ENCODE measurements around the gene CD58.

The CD58 gene

DNA sequence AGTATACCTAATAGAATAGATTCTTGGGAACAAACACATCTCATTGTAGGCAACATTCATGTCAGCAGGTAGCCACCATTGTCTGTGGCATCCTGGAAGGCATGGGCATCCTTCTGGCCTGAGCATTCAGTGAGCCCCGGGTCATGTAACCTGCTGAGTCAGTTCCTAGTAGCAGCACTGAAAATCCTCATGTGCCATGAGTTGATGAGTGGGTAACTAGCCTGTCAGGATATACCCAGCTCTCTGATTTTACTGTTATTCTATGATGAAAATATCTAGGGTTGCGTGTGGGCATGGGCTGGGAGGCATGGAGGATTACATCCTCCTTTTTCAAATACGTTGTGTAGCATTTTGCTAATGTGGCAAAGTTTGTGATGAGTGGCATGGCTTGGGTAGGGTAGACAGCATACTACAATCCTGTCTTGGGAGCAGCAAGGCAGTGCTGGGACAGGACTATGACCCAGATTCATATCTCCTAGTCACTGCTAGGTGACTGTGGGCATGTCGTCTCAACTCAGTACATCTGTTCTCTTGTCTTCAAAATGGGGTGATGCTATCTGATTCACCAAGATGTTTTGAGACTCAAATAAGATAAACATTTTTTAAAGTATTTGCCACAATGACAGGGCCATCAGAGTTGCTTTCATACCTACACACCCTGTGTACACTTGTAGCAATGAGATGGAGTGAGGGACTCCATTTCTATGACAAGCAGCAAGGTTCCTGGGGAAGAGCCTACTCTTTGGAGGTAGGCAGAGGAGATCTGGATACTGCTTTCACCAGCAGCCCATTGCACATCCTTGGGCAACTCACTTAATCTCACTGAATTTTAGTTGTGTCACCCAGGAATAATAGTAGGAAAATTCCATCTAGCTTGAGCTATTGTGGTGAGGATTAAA, 62.5 kb downstream of the CD58 start:
- no peak for DNase-seq

DNA sequence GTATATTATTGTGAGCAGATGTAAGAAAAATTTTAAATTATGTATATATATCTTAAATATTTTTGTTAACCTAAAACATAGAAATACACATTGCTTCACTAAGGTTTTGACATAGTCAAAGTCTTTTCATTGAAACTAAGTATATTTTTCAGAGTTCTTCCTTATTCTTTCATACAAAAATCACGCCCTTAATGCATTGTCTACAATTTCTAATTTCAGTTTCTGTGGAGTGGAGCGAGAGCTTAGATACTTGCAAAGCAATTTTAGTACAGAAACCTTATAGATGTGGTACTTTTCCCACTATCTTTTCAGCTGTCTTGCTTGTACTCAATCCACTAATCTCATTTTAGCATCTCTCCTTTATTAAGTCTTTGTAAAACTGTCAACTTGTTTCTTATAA, 63.2 kb downstream of the CD58 start:
- no peak for DNase-seq

DNA sequence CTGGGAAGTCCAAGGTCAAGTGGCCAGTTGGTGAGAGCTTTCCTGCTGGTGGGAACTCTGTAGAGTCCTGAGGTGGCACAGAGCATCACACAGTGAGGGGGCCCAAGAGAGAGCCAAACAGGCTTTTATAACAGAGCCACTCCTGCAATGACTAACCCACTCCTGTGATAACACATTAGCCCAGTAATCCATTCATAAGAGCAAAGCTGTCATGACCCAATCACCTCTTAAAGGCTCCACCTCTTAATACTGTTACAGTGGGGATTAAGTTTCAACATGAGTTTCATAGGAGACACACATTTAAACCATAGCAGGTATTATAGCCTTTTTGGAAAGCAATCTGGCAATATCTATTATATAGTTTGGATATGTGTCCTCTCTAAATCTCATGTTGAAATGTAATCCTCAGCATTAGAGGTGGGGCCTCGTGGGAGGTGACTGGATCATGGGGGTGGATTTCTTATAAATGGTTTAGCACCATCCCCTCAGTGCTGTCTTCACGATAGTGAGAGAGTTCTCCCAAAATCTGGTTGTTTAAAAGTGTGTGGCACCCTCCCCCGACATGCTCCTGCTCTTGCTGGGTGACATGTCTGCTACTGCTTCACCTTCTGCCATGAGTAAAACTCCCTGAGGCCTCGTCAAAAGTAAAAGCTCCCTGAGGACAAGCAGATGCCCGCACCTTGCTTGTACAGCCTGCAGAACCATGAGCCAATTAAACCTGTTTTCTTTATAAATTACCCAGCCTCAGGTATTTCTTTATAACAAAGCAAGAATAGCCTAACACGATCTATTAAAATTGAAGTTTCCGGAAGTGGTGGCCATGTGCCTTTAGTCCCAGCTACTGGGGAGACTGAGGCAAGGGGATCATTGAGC, 64.5 kb downstream of the CD58 start:
- no peak for DNase-seq

DNA sequence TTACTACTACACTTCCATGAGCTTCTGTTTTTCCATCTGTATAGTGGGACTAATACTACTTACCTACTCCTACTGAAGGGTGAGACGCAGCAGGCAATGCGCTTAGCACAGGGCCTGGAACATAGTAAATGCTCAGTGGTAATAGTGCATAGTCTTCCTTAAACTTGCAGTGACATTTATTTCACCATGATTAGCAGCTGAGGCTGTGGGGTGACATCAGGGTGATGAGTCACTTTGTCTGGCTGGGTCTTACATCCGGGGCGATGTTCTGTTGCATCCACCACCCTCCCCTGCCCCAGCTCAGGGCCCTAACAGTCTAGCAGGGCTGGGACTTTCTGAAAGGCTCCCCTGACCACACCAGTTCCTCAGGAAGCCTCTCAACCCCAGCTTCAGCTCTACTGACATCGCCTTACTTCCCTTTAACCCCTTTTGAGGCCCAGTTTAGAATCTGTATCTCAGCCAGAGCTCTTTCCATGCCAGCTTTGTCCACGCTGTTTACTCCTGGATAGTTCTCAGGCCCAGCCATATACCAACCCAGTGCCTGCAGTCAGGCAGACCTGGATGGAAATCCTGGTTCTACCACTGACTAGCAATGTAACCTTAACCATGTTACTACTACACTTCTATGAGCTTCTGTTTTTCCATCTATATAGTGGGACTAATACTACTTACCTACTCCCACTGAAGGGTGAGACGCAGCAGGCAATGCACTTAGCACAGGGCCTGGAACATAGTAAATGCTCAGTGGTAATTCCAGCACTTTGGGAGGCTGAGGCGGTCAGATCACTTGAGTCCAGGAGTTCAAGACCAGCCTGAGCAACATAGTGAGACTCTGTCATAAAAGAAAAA, 66.3 kb downstream of the CD58 start:
- peak; percentile 67 for DNase-seq

DNA sequence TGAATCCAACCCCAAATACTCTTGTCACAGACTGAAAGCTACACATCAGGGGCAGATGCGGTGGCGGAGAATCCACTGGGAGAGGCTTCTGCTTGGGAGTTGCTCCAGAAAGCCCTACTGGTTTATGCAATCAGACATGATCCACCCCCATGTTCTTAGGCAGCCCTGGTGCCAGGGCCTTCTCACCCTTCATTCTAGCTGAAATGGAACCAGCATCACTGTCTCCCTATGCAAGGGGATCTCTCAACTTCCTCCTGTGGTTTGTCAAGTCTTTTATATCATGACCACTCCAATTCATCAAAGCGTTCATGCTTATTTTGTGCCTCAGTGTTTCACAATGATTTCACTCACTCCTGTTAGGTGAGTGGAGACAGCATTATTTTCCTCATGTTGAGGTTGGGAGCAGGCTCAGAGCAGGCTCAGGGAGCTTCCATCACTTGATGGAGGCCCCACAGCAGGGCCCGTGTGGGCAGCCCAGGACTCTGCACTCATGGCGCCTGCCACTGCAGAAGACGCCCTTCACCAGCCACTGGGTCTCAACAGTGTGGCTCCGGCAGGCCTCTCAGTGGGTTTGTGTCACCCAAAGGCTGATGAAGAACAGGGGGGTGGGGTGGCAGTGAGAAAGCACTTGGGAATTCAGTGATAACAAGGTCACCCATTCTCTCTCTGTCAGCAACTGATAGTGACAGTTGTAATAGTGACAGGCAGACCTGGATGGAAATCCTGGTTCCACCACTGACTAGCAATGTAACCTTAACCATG, 67.1 kb downstream of the CD58 start:
- DNase-seq, result no peak

DNA sequence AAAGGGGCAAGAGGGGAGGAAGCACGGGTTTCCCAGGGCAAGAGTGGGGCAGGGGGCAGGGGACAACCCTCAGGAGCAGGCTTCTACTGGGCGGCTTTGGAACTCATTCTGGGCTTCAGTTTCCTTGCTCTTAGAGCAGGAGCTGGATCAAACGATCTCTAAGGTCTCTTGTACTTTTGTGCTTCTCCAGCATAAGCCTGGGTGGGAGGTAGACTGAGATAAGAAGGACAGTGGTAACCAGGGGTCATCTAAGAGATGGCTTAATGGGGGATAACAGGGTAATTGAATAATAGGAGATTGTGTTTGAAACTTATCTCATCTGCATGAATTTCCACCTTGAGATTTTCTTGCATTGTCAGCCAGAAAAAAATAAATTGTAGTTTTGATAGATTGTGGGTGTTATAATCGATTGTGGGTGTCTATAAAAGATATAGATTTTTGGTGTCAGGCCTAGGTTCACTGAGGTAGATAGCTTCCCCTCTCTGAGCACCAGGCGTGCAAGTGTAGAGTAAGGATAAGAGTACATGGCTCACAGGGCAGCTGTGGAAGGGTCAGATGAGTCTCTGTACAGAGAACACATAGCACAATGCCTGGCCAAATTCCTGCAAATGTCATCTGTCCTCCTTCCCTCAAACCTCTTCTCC, 68.0 kb downstream of the CD58 start:
- no peak for DNase-seq

DNA sequence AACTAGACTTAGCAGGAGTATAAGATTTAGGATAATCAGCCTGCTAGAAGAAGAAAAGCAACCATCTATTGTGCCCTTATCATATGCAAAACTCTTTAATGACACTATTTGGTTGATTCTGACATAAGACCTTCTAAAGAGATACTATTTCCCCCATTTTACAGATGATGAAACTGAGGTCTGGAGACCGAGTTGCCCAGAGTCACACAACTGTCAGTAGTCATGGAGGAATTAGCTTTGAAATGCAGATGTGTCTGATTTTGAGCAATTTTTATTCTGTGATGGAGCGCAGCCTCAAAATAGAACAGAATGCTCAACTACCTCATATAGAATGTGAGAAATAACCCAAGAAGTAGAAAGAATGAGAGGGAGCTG, 69.0 kb downstream of the CD58 start:
- no peak for DNase-seq

DNA sequence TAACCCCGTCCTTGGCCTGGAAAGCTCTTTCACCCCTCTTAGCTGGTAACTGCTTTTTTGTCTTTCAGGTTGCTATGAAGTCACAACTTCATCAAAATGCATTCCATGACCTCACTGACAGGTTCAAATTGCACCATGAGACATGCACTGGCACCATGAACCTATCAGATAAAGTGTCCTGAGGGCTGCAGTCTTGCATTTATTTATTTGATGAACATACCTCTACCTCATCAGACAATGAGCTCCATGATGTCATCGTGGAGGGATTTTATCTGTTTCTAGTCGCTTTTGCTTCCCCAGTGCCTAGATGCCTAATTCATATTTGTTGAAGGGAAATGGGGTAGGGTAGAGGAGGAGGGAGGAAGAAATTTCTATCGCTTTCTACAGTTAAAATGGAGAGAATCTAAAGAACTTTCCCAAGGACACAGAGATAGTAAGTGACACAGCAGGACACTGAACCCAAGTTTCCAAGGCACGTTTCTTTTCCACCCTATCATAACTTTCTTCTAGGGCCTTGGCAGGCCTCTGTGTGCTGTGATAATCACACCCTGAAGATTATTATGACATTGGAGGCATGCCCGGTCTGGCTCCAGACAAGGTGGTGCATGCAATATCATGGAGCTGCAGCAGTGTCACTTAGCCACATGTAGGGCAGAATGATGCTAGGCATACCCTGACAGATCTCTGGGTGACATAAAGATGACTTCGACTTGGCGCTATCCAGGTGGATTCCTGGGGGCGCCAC, 69.5 kb downstream of the CD58 start:
- no peak for DNase-seq

DNA sequence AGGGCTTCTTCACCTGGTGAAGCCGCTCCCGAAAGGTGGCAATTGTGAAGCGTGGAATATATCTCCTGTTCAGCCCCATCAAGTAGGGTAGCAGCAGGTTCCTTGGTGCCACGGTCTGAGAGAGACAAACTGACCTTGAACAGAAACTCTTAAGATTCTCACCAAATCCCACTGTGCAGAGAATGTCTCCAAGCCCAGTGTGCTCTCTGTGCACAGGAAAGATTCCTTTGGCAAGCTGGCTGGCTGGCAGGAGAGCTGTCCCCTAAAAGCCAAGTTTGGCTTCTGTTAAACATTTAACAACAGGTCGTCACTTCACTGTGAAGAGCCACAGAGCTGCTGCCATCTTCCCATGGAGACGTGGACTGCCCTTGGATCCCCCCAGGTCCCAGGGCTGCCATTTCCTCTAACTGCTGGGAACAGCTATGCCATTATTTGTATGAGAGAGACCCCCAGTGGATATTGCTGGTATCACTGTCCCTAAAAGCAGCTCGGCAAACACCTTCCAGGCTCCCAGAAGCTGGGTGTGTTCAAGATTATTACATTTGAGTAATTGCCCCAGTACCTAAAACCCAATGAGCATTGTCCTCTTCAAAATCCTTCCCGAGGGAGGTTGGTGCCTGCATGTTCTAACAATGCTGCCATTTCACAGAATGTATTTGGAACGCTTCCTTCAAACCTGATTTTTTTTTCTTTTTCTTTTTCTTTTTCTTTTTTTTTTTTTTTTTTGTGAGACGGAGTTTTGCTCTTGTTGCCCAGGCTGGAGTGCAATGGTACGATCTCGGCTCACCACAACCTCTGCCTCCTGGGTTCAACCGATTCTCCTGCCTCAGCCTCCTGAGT, 71.8 kb downstream of the CD58 start:
- peak; percentile 37 for DNase-seq

DNA sequence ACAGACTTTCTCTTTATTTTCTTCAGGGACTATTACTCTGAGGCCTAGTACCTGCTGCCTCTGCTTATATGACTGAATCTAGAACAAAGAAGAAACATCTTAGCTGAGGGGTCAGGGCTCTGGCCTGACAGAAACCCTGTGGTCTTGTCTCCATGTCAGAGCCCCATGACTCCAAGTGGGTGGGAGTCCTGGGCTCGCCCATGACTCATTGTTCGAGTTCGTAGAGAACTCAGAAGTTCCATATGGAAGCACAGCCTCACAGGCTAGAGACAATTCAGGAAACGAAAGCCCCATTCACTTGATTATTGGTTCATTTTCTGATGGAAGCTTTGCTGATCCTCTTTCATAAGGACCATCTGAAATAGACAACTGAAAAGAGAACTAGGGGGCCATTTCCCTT, 73.2 kb downstream of the CD58 start:
- DNase-seq, result no peak

DNA sequence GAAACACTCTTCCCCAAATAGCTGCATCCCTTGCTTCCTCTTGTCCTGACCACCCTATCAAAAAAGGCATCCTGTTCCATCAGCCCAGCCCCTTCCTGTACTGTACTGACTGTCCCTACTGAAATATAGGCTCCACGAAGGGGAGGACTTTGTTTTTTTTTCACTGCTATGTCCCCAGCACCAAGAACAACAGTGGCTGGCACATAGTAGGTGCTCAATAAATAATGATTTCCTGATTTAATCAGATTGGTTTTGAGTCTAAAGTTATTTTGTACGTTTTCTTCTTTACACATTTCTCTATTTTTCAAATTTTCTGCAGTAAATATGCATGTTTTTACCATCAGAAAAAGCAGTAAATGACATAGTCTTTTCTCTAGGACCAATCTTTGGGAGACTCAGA, 73.9 kb downstream of the CD58 start:
- no peak for DNase-seq

DNA sequence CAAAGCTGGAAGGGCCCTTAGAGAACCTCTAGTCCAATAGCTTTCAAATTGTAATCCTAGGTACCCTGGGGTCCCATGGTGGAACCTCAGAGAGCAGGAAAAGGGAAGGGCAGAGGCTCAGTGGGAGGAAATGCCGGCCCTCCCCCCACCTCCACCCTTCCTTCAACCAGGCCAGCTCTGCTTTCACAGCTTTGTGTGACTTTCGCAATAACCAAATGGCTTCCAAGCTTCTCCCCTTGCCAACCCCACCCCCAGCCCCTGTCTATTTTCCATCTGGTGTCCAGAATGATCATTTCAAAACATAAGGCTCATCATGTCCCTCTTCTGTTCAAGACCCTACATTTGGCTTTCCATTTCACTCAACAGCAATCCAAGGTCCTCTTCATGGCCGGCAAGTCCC, 74.4 kb downstream of the CD58 start:
- DNase-seq, result no peak

DNA sequence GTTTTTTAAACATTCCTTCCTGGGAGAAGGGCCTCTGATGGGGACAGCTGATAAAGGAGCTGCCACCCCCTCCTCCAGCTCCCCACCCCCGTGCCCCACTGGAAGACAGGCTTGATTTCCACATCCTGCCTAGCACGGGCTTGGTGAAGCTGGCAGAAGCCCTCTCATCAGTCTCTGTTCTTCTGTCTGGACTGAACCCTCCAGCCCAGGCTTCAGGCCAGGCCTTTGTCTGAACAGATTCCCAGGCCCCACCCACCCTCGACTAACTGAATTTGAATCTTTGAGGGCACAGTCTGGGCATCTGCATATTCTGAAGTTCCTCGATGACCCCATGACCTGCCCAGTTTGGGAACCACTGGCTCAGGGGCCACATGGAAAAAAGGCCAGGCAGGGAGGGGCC, 75.3 kb downstream of the CD58 start:
- DNase-seq, result no peak

DNA sequence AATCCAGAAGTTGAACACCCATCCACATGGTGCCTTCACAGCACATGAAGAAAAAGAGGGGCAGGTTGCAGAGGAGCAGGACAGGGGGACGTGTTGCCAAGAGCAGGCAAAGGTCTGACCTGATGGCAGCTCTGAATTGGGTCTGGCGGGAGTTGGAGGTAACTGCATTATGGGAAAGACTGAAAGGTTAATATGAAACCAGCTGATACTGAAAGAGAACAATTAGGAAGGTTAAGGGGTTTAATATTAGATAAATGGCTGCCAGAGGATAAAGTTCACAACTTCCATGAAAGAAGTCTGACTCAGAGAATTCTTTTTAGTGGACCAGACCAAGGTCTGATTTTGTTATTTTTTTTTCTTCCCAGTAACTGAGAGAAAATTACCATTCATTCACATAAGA, 76.1 kb downstream of the CD58 start:
- no peak for DNase-seq

DNA sequence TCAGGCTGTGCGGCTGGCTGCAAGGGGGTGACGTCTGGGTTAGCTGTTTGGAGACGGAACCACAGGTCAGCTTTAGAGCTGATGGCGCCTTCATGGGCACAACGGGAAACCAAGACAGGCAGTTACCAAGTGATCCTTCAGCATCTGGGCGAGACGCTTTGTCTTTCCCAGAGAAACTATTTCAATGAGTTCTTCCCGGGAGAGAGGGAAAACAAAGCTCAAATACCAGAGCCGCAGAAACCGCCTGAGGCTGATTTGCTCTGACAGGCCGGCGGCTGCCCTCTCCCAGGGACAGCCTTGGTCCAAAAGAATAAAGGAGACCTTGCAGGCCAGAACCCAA, 76.5 kb downstream of the CD58 start:
- no peak for DNase-seq

DNA sequence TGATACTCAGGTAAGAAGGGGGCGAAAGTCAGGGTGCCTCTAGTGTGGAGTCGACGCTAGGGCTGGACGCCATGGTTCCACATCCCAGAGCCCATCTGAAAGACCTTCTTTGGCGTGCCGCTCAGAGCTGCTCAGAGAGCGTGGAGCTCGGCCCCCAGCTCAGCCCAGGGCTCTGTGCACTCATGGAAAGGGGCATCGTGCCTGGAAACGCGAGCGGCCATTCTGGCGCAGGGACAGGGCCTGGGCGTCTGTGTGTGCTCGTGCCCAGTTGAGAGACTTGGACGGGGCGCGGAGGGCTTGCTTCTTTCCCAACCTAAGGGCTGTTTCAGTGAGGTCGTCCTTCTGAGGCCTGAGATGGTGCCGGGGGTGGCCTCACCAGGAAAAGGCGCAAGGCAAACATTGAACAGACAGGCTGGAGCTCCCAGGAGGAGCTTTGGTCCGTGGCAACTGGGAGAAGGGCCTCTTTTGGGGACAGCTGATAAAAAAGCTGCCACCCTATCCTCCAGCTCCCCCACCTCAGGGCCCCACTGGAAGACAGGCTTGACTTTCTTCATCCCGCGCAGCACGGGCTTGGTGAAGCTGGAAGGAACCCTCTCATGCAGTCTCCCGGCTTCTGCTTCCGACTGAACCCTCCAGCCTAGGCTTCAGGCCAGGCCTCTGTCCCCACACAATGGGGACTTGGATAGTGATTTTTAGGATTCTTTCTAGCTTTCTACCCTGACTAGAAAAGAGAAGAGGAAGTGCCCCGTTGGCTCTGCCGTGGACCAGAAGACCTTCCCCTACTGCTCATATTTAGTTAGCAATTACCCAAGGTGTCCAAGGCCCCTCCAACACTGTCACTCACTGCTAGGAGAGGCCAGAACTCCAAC, 77.1 kb downstream of the CD58 start:
- DNase-seq, result no peak

DNA sequence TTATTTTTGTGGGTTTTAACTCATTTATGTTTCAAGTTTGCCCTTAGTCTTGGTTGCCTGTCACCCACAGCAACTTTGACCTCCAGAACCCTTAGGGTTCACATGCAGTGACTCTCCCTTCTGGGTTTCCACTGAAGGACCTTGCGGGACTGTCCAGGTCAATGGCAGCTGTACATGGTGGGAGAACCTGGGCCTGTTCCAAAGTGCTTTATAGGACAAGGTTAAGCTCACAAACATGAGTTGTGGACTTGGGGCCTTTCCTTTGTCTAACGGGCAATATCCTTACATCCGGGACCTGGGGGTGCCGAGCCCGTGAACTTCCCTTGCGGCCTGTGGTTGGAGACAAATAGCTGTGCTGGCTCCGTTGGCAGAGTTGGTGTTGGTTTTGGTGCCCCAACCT, 77.8 kb downstream of the CD58 start:
- DNase-seq, result no peak

DNA sequence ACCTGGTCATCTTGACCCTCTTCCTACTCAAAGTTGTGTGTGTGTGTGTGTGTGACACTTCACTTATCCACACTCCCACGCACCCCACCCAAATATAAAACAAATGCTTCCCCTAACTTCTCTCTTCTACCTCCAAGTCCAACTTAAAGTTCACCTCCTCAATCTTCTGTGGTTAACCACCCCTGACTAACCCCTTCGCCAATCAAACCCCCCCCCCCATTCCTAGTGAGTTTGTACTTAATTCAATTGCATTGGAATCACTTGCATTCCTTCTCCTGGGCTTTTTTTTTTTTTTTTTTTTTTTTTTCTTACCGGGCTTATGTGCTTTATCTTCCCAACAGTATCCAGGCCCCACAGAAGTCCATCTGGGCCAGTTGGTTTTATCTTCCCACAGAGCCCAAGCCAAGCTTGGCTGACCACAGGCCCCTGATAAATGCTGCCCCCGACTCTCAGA, 78.4 kb downstream of the CD58 start:
- DNase-seq, result no peak

DNA sequence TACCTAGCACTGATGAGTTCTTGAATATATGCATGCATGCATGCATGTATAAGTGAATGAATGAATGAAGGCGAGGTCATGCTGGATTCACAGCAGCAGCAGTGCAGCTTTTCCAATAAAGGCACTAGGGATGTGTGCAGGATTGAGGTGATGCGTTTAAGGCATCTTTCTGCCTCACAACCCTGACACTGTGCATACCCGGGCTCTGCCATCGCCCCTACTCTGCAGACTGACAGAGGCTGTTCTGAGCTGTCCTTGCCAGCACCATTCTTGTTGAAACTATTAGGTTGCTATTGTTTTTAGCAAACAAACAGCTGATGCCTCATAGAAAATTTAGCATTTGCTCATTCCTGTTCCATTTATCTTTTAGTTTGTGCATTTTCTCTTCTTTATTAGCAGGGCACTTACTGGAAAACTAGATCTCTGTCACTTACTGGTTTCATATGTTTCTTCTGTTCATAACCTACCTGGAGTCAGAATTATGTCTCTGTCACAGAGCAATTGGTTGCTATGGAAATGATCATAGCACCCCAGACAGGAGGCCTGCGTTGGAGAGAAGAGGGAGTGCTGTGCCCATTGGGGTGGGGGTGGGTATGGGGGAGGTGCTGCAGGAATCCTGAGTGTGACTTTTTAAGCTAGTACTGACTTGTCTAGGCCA, 79.0 kb downstream of the CD58 start:
- DNase-seq, result no peak
